GM10266 (cell line): ENCODE results near the gene KIF22.

ENCODE experiments used
- DNase-seq: peaks from one replicate; pipeline ENCODE4 v3.0.0; 2012; ENCODE audit errors: extremely low spot score
- TF ChIP-seq, protein P1 (sequence below): IDR thresholded peaks from 2 replicates; pipeline ENCODE4 v1.5.1; 2012; ENCODE audit warnings: mild to moderate bottlenecking, low read depth; ENCODE audit not compliant: control insufficient read depth, insufficient read depth; ENCODE audit errors: missing control alignments

The KIF22 gene

GRCh38 chr16:29811170-29811895 is 20.8 kb downstream of the KIF22 start:
- TF ChIP-seq, protein P1, sequence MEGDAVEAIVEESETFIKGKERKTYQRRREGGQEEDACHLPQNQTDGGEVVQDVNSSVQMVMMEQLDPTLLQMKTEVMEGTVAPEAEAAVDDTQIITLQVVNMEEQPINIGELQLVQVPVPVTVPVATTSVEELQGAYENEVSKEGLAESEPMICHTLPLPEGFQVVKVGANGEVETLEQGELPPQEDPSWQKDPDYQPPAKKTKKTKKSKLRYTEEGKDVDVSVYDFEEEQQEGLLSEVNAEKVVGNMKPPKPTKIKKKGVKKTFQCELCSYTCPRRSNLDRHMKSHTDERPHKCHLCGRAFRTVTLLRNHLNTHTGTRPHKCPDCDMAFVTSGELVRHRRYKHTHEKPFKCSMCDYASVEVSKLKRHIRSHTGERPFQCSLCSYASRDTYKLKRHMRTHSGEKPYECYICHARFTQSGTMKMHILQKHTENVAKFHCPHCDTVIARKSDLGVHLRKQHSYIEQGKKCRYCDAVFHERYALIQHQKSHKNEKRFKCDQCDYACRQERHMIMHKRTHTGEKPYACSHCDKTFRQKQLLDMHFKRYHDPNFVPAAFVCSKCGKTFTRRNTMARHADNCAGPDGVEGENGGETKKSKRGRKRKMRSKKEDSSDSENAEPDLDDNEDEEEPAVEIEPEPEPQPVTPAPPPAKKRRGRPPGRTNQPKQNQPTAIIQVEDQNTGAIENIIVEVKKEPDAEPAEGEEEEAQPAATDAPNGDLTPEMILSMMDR: no peak
- peak; percentile 94 for DNase-seq

GRCh38 chr16:29811896-29812665 is 21.5 kb downstream of the KIF22 start, which contains the start of gene PRRT2:
Gene PRRT2, plus strand, starts transcription at chr16:29812193. Its CDS starts 862 bp downstream, at chr16:29813055.
- TF ChIP-seq, protein P1: no peak
- DNase-seq: peak; percentile 59

DNA sequence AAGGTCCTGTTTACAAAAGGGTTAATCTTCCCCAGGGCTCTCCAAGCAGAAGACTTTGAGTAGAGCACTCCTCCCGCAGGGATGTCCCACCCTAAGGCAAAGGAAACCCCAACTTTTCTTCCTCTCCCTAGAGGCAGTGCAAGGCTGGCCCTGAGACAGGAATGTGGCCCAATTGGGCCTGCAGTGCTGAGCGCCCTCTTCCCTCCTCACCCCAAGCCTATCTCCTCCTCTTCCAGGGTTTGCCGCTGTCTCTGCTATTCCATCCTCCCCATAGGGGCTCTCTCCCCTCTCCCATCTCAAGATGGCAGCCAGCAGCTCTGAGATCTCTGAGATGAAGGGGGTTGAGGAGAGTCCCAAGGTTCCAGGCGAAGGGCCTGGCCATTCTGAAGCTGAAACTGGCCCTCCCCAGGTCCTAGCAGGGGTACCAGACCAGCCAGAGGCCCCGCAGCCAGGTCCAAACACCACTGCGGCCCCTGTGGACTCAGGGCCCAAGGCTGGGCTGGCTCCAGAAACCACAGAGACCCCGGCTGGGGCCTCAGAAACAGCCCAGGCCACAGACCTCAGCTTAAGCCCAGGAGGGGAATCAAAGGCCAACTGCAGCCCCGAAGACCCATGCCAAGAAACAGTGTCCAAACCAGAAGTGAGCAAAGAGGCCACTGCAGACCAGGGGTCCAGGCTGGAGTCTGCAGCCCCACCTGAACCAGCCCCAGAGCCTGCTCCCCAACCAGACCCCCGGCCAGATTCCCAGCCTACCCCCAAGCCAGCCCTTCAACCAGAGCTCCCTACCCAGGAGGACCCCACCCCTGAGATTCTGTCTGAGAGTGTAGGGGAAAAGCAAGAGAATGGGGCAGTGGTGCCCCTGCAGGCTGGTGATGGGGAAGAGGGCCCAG is 22.4 kb downstream of the KIF22 start:
- TF ChIP-seq, protein P1: no peak
- no peak for DNase-seq

GRCh38 chr16:29813644-29814562 is 23.4 kb downstream of the KIF22 start:
- no peak for DNase-seq
- TF ChIP-seq, protein P1: no peak

GRCh38 chr16:29814592-29814991 is 24.0 kb downstream of the KIF22 start:
- no peak for DNase-seq

GRCh38 chr16:29815032-29815721 is 24.6 kb downstream of the KIF22 start:
- DNase-seq: no peak
- TF ChIP-seq, protein P1: no peak

More at GRCh38 chr16:29814592-29814991, 24.0 kb downstream of the KIF22 start:
- TF ChIP-seq, protein P1: no peak
